ENCODE results near the gene LRMDA.

LRMDA gene

DNA sequence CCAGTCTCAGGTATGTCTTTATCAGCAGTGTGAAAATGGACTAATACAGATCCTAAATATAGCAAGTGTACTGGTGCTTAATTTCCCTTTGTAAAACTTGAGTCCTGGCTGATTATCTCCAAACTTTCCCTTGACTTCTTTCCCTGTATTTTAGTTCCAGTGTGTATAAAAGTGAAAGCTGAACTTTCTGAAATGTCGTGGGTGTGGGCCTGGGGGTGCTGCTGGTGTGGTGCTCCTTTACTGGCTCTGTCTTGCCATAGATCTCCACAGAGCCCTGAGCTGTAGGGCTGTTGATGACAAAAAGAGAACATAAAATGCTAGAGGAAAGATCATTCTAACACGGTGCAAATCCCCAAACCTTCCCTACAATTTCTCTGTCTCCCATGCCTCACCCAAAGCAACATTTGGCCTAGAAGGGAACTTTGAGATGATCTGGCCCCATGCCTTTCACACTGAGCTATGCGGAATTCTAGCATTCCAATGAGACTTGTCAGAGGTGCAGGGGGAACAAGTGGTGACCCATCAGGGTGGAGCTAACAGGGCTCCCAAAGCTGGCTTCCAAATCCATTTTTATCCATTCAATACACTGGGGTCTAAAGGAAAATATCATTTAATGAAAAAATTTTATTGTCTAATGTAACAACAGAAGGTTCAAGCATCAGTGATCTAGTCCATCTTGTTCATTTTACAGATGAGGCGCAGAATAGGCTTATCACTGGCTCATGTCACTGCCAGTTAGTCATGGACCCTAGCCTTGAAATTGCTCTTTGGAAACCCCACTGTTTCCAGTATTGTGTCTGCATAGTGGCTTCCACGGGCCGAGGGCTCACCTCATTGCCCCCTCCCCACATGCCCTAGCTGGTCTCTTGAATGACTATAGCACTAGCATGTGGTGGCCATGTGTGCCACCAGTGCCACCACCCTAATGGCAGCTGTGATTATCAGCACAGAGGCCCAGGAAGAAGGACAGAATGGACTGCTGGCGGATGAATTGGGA lies 1000.9 kb downstream of the LRMDA start:
- H3K4me3 ChIP-seq (ENCODE audit: low read length): no peak overlapping the region
- no peak for TF ChIP-seq ZNF274 (IDR thresholded peaks at IDR 0.05; ENCODE audit: low read depth, low read length)

- H3K4me3 ChIP-seq (ENCODE audit: low read length): no peak overlapping the region
- TF ChIP-seq ZNF274 (IDR thresholded peaks at IDR 0.05; ENCODE audit: low read depth, low read length): no peak
Observed at GRCh38 chr10:76433161-76434005, 1002.0 kb downstream of the LRMDA start.

DNA sequence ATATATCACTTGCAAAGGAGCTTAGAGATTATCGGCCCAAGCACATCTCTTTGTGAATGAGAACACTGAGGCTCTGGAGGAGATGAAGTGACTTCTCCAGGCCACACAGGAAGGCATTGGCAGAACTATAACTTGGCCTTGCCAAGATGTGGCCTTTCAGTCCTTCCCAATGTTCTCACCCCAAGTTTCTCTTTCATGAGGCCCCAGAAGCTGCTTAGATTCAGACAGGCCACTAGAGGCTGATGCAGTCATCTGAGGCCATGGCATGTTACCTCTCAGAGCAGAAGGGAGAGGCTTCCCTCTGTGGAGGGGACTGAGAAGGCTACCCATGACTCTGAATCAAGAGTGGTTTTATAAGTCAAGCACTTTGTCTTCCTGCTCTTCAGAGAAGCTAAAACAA lies 1003.7 kb downstream of the LRMDA start:
- no peak for TF ChIP-seq ZNF274 (IDR thresholded peaks at IDR 0.05; ENCODE audit: low read depth, low read length)
- no peak overlapping the region for H3K4me3 ChIP-seq (ENCODE audit: low read length)

- no peak overlapping the region for H3K4me3 ChIP-seq (ENCODE audit: low read length)
- TF ChIP-seq ZNF274 (IDR thresholded peaks at IDR 0.05; ENCODE audit: low read depth, low read length): no peak
Observed at GRCh38 chr10:76436401-76436811, 1005.0 kb downstream of the LRMDA start.

DNA sequence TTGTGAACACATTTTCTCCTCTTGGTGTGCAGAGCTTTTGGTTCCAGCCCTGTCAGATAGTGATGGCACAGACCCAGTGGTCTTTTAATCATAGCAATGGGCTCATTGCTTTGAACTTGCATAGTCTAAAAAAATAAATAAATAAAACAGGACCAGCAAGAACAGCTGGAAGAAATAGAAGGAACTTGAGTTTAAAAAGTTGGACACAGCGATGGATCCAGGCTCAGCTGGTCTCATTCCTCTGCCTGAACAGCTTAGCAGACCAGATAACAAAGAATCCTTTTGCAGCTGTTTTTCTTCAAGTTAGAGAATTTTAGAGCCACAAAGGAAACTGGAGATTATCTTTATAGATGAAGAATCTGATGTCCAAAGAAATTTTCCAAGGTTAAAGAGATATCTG lies 1005.6 kb downstream of the LRMDA start:
- H3K4me3 ChIP-seq (ENCODE audit: low read length): no peak overlapping the region
- TF ChIP-seq ZNF274 (IDR thresholded peaks at IDR 0.05; ENCODE audit: low read depth, low read length): no peak

GRCh38 chr10:76440426-76440825 lies 1009.0 kb downstream of the LRMDA start:
- no peak for TF ChIP-seq ZNF274 (IDR thresholded peaks at IDR 0.05; ENCODE audit: low read depth, low read length)
- H3K4me3 ChIP-seq (ENCODE audit: low read length): no peak overlapping the region

GRCh38 chr10:76442113-76442512 lies 1010.7 kb downstream of the LRMDA start:
- H3K4me3 ChIP-seq (ENCODE audit: low read length): no peak overlapping the region
- no peak for TF ChIP-seq ZNF274 (IDR thresholded peaks at IDR 0.05; ENCODE audit: low read depth, low read length)

GRCh38 chr10:76444034-76444800 lies 1012.8 kb downstream of the LRMDA start:
- no peak overlapping the region for H3K4me3 ChIP-seq (ENCODE audit: low read length)
- TF ChIP-seq ZNF274 (IDR thresholded peaks at IDR 0.05; ENCODE audit: low read depth, low read length): no peak

- H3K4me3 ChIP-seq (ENCODE audit: low read length): no peak overlapping the region
- TF ChIP-seq ZNF274 (IDR thresholded peaks at IDR 0.05; ENCODE audit: low read depth, low read length): no peak
Observed at GRCh38 chr10:76447578-76447977, 1016.2 kb downstream of the LRMDA start.

- no peak for TF ChIP-seq ZNF274 (IDR thresholded peaks at IDR 0.05; ENCODE audit: low read depth, low read length)
- no peak overlapping the region for H3K4me3 ChIP-seq (ENCODE audit: low read length)
Observed at GRCh38 chr10:76451911-76452310, 1020.5 kb downstream of the LRMDA start.

- no peak overlapping the region for H3K4me3 ChIP-seq (ENCODE audit: low read length)
- TF ChIP-seq ZNF274 (IDR thresholded peaks at IDR 0.05; ENCODE audit: low read depth, low read length): no peak
Observed at GRCh38 chr10:76453332-76453731, 1021.9 kb downstream of the LRMDA start.

GRCh38 chr10:76453997-76454396 lies 1022.6 kb downstream of the LRMDA start:
- TF ChIP-seq ZNF274 (IDR thresholded peaks at IDR 0.05; ENCODE audit: low read depth, low read length): no peak
- no peak overlapping the region for H3K4me3 ChIP-seq (ENCODE audit: low read length)

- TF ChIP-seq ZNF274 (IDR thresholded peaks at IDR 0.05; ENCODE audit: low read depth, low read length): no peak
- no peak overlapping the region for H3K4me3 ChIP-seq (ENCODE audit: low read length)
Observed at GRCh38 chr10:76454506-76455140, 1023.2 kb downstream of the LRMDA start.

Data from GM08714 (cell line).